Measurements from ENCODE around the gene SSU72.

- TF ChIP-seq POLR2A (IDR thresholded peaks at IDR 0.05), result no peak
- no peak for TF ChIP-seq POLR2AphosphoS5 (IDR thresholded peaks at IDR 0.05)
Measured at GRCh38 chr1:1540090-1540817, 34.4 kb downstream of the SSU72 start, which contains the start of gene TMEM240.

Data from stomach (tissue), 4 donors.